ENCODE results near the gene ACOT9. TPM values are rescaled to one million over a fixed set of nuclear protein-coding genes. Genes with fewer than 3 reads are reported as not detected.
A peak's percentile ranks its signal among the peaks of the same experiment; 100 is the strongest.
"Not testable (repeated sequence)": the region's sequence is repeated elsewhere in the genome, so short reads cannot be mapped to it uniquely, and the experiment has no call there.

ACOT9 gene
- total RNA-seq, 3 donors from 2014 or later = 20.8 to 28.0 (median 24.6) TPM

- no peaks in the 10 kb centered on the region for H3K4me1 Mint-ChIP-seq (ENCODE audit: low read depth)
- H3K4me3 Mint-ChIP-seq = no peak overlapping the region
- no peak for ATAC-seq
- no peaks in the 10 kb centered on the region for H3K27me3 Mint-ChIP-seq (ENCODE audit: low read depth)
- DNase-seq = peak; percentile 30
- H3K9me3 Mint-ChIP-seq = no peaks in the 10 kb centered on the region
- no peaks in the 10 kb centered on the region for H3K36me3 Mint-ChIP-seq (ENCODE audit: insufficient read depth)
These were observed 48.5 kb downstream of the ACOT9 start for GRCh38 chrX:23694606-23695005.

DNA sequence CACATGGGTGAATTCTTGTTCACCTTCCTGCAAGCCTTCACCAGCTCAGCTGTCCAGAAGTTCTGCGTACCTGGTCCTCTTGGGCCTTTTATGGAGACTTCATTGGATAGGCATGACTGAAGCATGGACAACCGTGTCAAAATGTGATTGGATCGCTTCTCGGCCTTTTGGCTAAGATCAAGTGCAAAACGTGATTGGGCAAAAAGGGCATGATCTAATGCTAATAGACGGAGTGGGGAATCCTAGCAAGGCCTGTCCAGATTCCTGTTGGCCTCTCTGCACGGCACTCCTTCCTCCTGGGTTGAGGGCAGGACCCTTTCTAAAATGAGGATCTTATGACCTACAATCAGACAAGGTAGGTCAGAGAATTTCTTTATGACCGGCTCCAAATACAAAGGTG is 50.9 kb downstream of the ACOT9 start:
- ATAC-seq (no peak), DNase-seq (no peak)
- Mint-ChIP-seq H3K4me1 (ENCODE audit: low read depth) (no peaks in the 10 kb centered on the region), H3K36me3 (ENCODE audit: insufficient read depth) (no peaks in the 10 kb centered on the region), H3K9me3 (no peaks in the 10 kb centered on the region), H3K4me3 (no peak overlapping the region), H3K27me3 (ENCODE audit: low read depth) (no peaks in the 10 kb centered on the region)

DNA sequence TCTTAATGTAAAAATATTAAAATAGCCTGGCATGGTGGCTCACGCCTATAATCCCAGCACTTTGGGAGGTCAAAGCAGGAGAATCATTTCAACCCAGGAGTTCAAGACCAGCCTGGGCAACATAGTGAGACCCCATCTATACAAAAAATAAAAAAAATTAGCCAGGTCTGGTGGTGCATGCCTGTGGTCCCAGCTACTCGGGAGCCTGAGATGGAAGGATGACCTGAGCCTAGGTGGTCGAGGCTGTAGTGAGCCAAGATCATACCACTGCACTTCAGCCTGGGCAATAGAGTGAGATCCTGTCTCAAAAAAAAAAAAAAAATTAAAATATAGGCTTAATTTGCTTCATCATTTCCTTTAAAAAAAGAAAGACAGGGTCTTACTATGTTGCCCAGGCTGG is 66.6 kb downstream of the ACOT9 start:
- not testable (repeated sequence) for ATAC-seq; H3K27me3 Mint-ChIP-seq (ENCODE audit: low read depth); H3K4me3 Mint-ChIP-seq; DNase-seq; H3K36me3 Mint-ChIP-seq (ENCODE audit: insufficient read depth); H3K4me1 Mint-ChIP-seq (ENCODE audit: low read depth); H3K9me3 Mint-ChIP-seq

- peaks cover 6% of the 10 kb centered on the region for H3K4me1 Mint-ChIP-seq (ENCODE audit: low read depth)
- peaks cover 8% of the 10 kb centered on the region for H3K36me3 Mint-ChIP-seq (ENCODE audit: insufficient read depth)
- no peak overlapping the region for H3K4me3 Mint-ChIP-seq
- ATAC-seq = no peak
- DNase-seq = no peak
- no peaks in the 10 kb centered on the region for H3K27me3 Mint-ChIP-seq (ENCODE audit: low read depth)
- H3K9me3 Mint-ChIP-seq = no peaks in the 10 kb centered on the region
These were observed 70.0 kb downstream of the ACOT9 start for GRCh38 chrX:23673108-23673507.

DNA sequence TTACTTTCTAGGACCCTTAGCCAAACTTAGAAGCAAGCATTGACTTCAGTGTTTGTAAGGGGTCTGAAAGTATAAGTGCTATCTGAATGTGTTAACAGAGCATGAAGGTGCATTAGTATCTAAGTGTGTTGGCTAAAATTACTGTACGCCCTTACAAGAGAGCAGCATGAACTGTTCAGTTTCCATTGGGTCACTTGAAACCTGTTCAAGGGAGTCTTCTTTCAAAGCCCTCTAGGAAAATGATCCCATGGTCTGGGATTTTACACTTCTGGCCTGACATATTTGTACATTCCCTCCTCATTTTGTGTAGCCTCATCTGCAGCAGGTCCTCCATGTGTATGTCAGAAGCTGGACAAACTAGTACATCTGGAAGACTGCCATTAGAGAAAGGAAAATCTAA is 72.5 kb downstream of the ACOT9 start:
- no peaks in the 10 kb centered on the region for H3K9me3 Mint-ChIP-seq
- no peaks in the 10 kb centered on the region for H3K27me3 Mint-ChIP-seq (ENCODE audit: low read depth)
- peaks cover 5% of the 10 kb centered on the region for H3K36me3 Mint-ChIP-seq (ENCODE audit: insufficient read depth)
- ATAC-seq (no peak), DNase-seq (no peak)
- peaks cover 16% of the 10 kb centered on the region for H3K4me1 Mint-ChIP-seq (ENCODE audit: low read depth)
- H3K4me3 Mint-ChIP-seq = no peak overlapping the region

DNA sequence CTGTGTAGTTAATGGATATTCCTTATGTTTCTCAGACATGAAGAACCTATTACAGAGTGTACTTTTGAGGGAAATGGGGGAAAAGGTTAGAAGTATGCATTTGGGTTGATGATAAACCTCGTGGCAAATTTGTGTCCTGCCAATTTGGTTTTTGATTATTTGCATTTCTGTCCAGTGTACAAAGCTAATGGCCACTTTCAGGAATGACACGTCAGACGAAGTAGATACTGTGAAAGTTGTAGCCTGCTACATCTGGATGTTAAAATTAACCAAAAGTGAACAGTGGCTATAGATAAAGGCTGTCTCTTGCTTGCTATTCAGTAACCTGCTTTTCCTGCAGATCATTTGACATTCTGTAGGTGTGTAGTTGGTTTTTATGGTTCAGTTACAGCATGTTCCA is 74.7 kb downstream of the ACOT9 start:
- Mint-ChIP-seq H3K4me1 (ENCODE audit: low read depth) (peaks cover 18% of the 10 kb centered on the region), H3K36me3 (ENCODE audit: insufficient read depth) (peaks cover 5% of the 10 kb centered on the region), H3K4me3 (peak overlapping the region; percentile 86), H3K27me3 (ENCODE audit: low read depth) (no peaks in the 10 kb centered on the region), H3K9me3 (no peaks in the 10 kb centered on the region)
- DNase-seq = no peak
- ATAC-seq = no peak

DNA sequence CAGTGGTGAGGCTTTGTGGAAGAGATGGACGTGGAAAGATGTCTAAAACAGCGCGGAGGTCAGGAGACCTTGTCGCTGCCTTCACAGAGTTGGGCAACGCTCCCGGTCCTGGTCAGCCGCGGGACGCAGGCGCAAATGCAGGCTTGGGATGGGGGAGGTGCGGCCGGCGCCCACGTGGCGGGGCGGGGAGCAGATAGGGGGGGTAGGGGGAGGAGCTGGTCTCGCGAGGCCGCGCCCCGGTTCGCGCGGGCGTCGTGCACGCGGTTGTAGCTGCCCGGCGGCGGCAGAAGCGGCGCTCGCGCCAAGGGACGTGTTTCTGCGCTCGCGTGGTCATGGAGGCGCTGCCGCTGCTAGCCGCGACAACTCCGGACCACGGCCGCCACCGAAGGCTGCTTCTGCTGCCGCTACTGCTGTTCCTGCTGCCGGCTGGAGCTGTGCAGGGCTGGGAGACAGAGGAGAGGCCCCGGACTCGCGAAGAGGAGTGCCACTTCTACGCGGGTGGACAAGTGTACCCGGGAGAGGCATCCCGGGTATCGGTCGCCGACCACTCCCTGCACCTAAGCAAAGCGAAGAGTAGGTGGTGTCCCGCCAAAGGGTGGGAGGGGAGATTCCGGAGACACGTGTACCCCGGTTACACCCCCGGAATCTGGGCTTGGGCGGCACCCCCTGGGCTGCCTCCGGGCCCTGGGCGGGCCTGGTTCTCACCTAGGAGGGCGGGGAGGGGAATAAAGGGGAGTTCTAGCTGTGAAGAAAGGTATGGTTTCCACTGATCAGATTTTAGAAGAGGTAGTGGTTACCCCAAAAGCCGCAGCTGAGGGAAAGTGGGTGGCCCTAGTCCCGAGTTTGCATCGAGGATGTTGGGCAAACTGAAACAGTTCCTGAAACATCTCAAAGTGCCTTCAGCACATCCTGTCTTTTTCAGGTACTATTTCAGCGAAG is 75.6 kb downstream of the ACOT9 start, which contains the start of gene PRDX4:
TSS of gene PRDX4 (plus strand) at position 255 of the 939 bp plus-strand sequence. CDS start at position 333, 78 bp downstream.
- peaks cover 22% of the 10 kb centered on the region for H3K4me1 Mint-ChIP-seq (ENCODE audit: low read depth)
- peak within 1 kb of the TSS; percentile 86 for H3K4me3 Mint-ChIP-seq
- peak; percentile 69 for DNase-seq
- H3K36me3 Mint-ChIP-seq (ENCODE audit: insufficient read depth) = peaks cover 3% of the 10 kb centered on the region
- no peaks in the 10 kb centered on the region for H3K27me3 Mint-ChIP-seq (ENCODE audit: low read depth)
- H3K9me3 Mint-ChIP-seq = no peaks in the 10 kb centered on the region
- ATAC-seq = peak; percentile 70 to 76

DNA sequence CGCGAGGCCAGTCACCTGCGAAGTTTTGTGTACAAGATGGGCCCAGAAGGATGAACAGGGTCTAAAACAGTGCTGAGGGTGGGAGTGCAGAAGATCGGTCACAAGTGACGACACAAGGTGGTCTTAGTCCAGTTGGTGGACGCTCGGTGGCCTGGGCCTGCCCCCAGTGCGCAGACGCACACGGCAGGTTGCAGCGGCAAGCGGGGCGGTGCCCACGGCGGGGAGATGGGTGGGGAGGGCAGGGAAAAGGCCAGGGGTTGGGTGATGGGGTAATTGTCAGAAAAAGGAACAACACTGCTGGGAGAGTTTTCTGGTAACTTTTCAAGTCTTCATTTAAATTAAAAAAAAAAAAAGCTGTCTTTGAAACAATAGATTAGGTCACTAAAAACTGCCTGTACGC is 76.8 kb downstream of the ACOT9 start:
- Mint-ChIP-seq H3K9me3 (no peaks in the 10 kb centered on the region), H3K36me3 (ENCODE audit: insufficient read depth) (peaks cover 2% of the 10 kb centered on the region), H3K4me1 (ENCODE audit: low read depth) (peaks cover 34% of the 10 kb centered on the region), H3K27me3 (ENCODE audit: low read depth) (no peaks in the 10 kb centered on the region), H3K4me3 (peak overlapping the region; percentile 26)
- no peak for DNase-seq
- ATAC-seq = no peak

DNA sequence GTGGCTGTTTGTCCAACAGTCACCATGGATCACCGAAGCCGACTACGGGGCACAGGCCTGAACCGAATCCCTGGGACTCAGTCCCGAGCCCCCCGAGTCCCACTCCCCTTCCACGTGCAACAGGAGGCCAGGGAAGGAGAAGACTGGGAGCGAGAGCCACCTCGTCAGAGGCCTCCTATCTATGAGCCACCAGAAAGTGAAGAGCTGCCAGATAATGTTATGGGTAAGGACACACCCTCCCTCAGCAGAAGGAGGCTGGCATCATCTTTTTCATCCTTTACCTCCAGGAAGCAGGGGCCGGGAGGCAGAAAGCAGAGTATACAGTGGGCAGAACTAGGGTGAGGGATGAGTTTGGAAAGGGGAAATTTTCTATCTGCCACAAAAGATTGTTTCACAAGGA is 78.6 kb downstream of the ACOT9 start:
- no peak overlapping the region for H3K4me3 Mint-ChIP-seq

GRCh38 chrX:23662853-23663252 is 80.2 kb downstream of the ACOT9 start:
- Mint-ChIP-seq H3K27me3 (ENCODE audit: low read depth) (no peaks in the 10 kb centered on the region), H3K9me3 (no peaks in the 10 kb centered on the region), H3K4me1 (ENCODE audit: low read depth) (peaks cover 33% of the 10 kb centered on the region), H3K4me3 (peak overlapping the region; percentile 44), H3K36me3 (ENCODE audit: insufficient read depth) (no peaks in the 10 kb centered on the region)
- ATAC-seq = peak; percentile 70
- no peak for DNase-seq

More for the DNA sequence above, 78.6 kb downstream of the ACOT9 start:
- H3K9me3 Mint-ChIP-seq = no peaks in the 10 kb centered on the region
- H3K36me3 Mint-ChIP-seq (ENCODE audit: insufficient read depth) = no peaks in the 10 kb centered on the region
- DNase-seq = no peak
- H3K27me3 Mint-ChIP-seq (ENCODE audit: low read depth) = no peaks in the 10 kb centered on the region
- H3K4me1 Mint-ChIP-seq (ENCODE audit: low read depth) = peaks cover 38% of the 10 kb centered on the region
- no peak for ATAC-seq

- H3K9me3 Mint-ChIP-seq = no peaks in the 10 kb centered on the region
- no peak for DNase-seq
- no peaks in the 10 kb centered on the region for H3K36me3 Mint-ChIP-seq (ENCODE audit: insufficient read depth)
- peak overlapping the region; percentile 44 for H3K4me3 Mint-ChIP-seq
- ATAC-seq = peak; percentile 39 to 45
- no peaks in the 10 kb centered on the region for H3K27me3 Mint-ChIP-seq (ENCODE audit: low read depth)
- peaks cover 33% of the 10 kb centered on the region for H3K4me1 Mint-ChIP-seq (ENCODE audit: low read depth)
These were observed 80.9 kb downstream of the ACOT9 start for GRCh38 chrX:23662187-23662586.

DNA sequence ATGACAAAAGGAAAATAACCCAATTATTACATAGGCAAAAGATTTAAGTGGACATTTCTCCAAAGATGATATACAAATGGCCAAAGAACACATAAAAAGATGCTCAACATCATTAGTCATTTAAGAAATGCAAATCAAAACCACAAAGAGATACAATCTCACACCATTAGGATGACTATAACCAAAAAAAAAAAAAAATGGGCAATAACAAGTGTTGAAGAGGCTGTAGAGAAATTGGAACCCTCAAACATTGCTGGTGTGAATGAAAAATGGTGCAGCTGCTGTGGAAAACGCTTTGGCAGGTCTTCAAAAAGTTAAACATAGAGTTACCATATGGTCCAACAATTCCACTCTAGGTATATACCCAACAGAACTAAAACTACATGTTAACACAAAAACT is 81.4 kb downstream of the ACOT9 start:
- Mint-ChIP-seq H3K27me3 (ENCODE audit: low read depth) (no peaks in the 10 kb centered on the region), H3K4me3 (peak overlapping the region; percentile 35), H3K36me3 (ENCODE audit: insufficient read depth) (no peaks in the 10 kb centered on the region), H3K9me3 (no peaks in the 10 kb centered on the region), H3K4me1 (ENCODE audit: low read depth) (peaks cover 30% of the 10 kb centered on the region)
- no peak for DNase-seq
- peak in 1 of 2 donors; percentile 29 for ATAC-seq

GRCh38 chrX:23660766-23661132 is 82.3 kb downstream of the ACOT9 start:
- H3K27me3 Mint-ChIP-seq (ENCODE audit: low read depth) = no peaks in the 10 kb centered on the region
- no peaks in the 10 kb centered on the region for H3K9me3 Mint-ChIP-seq
- H3K36me3 Mint-ChIP-seq (ENCODE audit: insufficient read depth) = no peaks in the 10 kb centered on the region
- no peak overlapping the region for H3K4me3 Mint-ChIP-seq
- ATAC-seq (no peak), DNase-seq (no peak)
- H3K4me1 Mint-ChIP-seq (ENCODE audit: low read depth) = peaks cover 22% of the 10 kb centered on the region

- not testable (repeated sequence) for H3K36me3 Mint-ChIP-seq (ENCODE audit: insufficient read depth); ATAC-seq; H3K27me3 Mint-ChIP-seq (ENCODE audit: low read depth); H3K4me3 Mint-ChIP-seq; H3K9me3 Mint-ChIP-seq; DNase-seq
- peaks cover 22% of the 10 kb centered on the region for H3K4me1 Mint-ChIP-seq (ENCODE audit: low read depth)
These were observed 82.9 kb downstream of the ACOT9 start for GRCh38 chrX:23660083-23660765.

GRCh38 chrX:23659339-23659738 is 83.7 kb downstream of the ACOT9 start:
- no peak overlapping the region for H3K4me3 Mint-ChIP-seq
- no peaks in the 10 kb centered on the region for H3K27me3 Mint-ChIP-seq (ENCODE audit: low read depth)
- DNase-seq = no peak
- ATAC-seq = no peak
- no peaks in the 10 kb centered on the region for H3K9me3 Mint-ChIP-seq
- H3K36me3 Mint-ChIP-seq (ENCODE audit: insufficient read depth) = no peaks in the 10 kb centered on the region
- H3K4me1 Mint-ChIP-seq (ENCODE audit: low read depth) = peaks cover 22% of the 10 kb centered on the region
